IPS-18a (cell line): Measurements from ENCODE around the gene FAM13A.
A peak's percentile ranks its signal among the peaks of the same experiment; 100 is the strongest.

Experiments used
- H3K27ac ChIP-seq: one replicate; pipeline ENCODE4 v1.5.1; 2013; ENCODE audit warnings: low read length
- H3K27me3 ChIP-seq: one replicate; pipeline ENCODE4 v1.6.1; 2013; ENCODE audit warnings: mild to moderate bottlenecking, low read length; ENCODE audit not compliant: control insufficient read depth, insufficient read depth
- H3K36me3 ChIP-seq: one replicate; pipeline ENCODE4 v1.6.1; 2013; ENCODE audit warnings: low read depth, low read length; ENCODE audit not compliant: control insufficient read depth
- H3K4me1 ChIP-seq: one replicate; pipeline ENCODE4 v1.6.1; 2013; ENCODE audit warnings: low read depth, low read length; ENCODE audit not compliant: control insufficient read depth
- H3K4me3 ChIP-seq: one replicate; pipeline ENCODE4 v1.5.1; 2013; ENCODE audit warnings: low read length
- H3K9ac ChIP-seq: one replicate; pipeline ENCODE4 v1.6.1; 2013; ENCODE audit warnings: mild to moderate bottlenecking, low read length, moderate library complexity
- H3K9me3 ChIP-seq: one replicate; pipeline ENCODE4 v1.6.1; 2013; ENCODE audit warnings: low read depth, low read length; ENCODE audit not compliant: control insufficient read depth

FAM13A gene

DNA sequence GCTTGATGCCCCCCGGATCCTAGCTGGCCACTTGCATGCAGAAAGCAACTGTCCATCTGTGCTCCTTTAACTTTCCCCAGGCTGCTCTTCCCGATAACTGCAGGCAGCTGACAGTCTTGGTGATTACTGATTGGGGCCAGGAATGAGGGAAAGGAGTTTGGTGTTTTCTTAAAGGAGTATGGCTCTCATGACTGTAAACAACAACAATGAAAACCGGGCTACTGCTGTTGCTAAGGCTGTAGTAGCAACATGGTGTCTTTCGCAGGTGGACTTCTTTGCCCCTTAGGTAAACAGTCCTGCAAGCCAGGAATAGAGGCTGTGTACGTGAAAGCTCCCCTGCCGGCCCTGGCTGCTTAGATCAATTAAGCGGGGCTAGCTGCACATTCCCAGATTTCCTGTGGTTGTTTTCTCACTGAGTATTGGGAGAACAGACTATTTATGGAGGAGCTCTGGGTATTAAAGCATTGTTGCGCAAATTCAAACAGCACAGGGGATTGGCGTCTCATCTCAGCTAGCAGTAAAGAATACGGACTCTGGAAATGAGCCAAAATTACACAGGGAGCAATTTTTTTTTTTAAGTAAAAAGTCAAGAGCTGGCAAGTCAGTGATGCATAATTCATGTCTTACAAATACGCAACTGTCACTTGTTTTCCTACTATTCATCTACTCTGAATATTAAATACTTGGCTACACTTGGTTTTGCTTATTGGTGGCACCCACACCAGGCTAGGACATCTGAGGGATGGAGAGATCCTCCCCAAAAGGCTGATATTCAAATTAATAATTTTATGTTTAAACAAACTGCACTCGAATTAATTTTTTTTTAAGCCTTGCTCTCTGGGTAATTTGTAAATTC is 297.7 kb downstream of the FAM13A start:
- Histone ChIP-seq H3K9ac (no peak overlapping the region), H3K27ac (peak overlapping the region; percentile 6), H3K4me3 (no peak overlapping the region), H3K36me3 (no peaks in the 10 kb centered on the region), H3K27me3 (no peaks in the 10 kb centered on the region), H3K4me1 (peaks cover 26% of the 10 kb centered on the region), H3K9me3 (no peaks in the 10 kb centered on the region)

DNA sequence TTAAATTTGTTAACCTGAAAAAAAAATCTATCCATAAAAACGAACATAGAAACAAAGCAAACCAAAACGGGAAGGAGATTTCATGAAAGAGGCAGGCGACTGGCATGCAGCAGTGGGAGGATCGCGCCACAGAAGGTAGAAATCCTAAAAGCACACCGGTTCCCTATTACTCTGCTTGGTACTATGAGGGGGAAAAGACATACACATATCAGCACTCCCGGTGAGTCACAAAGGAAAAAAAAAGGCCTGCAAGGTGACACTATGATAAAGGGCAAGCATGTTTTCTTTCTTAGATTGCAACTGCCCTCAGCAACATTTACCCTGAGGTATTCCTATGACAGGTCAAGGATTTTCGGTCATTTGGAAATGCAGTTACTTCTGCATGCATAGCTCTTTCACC is 298.7 kb downstream of the FAM13A start:
- Histone ChIP-seq H3K4me3 (no peak overlapping the region), H3K9ac (no peak overlapping the region), H3K36me3 (peaks cover 3% of the 10 kb centered on the region), H3K27ac (no peak overlapping the region), H3K9me3 (no peaks in the 10 kb centered on the region), H3K27me3 (no peaks in the 10 kb centered on the region), H3K4me1 (peaks cover 26% of the 10 kb centered on the region)

DNA sequence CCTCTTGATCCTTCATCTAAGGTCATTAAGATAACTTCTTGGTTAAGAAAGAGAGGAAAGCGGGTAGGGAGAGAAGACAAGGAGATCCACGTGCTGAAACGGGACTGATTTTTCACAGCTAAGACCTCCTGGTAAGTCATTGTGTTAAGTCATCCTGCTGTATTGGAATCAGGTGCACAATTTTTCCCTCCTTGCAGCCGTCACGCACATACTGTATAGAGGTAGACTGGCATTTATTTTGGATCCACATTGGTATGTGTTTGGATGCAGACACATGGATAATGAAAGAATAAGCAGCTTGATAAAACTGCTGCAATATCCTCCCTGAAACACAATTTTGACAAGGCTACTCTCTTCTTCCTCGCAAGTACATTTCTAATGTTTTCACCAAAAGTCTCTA is 299.2 kb downstream of the FAM13A start:
- H3K9me3 ChIP-seq, result no peaks in the 10 kb centered on the region
- H3K27ac ChIP-seq, result no peak overlapping the region
- no peak overlapping the region for H3K9ac ChIP-seq
- peaks cover 26% of the 10 kb centered on the region for H3K4me1 ChIP-seq
- H3K36me3 ChIP-seq, result peaks cover 3% of the 10 kb centered on the region
- H3K27me3 ChIP-seq, result no peaks in the 10 kb centered on the region
- H3K4me3 ChIP-seq, result no peak overlapping the region

DNA sequence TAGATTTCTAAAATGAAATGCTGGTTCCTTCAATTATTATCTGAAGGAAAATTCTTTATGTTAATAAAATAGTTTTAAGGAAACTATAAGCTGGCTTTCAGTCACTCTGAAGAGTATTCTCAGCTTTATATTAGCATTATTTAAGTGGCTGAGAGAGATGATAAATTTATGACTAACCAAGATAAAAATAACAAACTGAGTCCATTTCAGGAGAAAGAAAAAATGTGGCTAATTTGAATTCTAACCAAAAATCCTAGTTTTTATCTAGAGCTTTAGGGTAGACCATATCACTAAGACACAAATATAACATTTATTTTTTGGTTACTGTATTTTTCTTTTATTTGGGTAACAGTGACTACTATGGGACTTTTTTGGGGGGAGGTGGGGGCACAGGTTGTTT is 299.9 kb downstream of the FAM13A start:
- Histone ChIP-seq H3K27me3 (no peaks in the 10 kb centered on the region), H3K9ac (no peak overlapping the region), H3K9me3 (no peaks in the 10 kb centered on the region), H3K36me3 (peaks cover 3% of the 10 kb centered on the region), H3K4me3 (no peak overlapping the region), H3K4me1 (peaks cover 26% of the 10 kb centered on the region), H3K27ac (no peak overlapping the region)

DNA sequence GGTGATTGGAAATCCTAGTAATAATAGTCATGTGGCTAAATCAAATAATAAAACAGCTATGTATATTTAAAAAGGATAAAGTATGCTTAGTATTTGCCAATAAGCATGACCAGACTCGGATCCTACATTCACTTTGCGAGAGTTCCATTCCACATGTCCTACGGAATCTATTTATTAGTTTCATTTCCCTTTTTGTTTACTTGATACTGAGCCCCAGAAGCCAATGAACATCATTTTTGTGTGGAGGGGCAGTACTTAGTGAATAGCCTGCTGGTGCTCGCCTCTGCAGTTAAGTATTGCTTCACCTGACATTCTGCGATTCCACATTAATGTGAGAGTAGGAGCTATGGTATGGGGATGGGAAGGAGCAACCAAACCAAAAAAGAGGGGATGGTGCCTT is 300.8 kb downstream of the FAM13A start:
- Histone ChIP-seq H3K27me3 (no peaks in the 10 kb centered on the region), H3K27ac (no peak overlapping the region), H3K36me3 (peaks cover 3% of the 10 kb centered on the region), H3K4me3 (no peak overlapping the region), H3K9me3 (no peaks in the 10 kb centered on the region), H3K9ac (no peak overlapping the region), H3K4me1 (peaks cover 24% of the 10 kb centered on the region)

DNA sequence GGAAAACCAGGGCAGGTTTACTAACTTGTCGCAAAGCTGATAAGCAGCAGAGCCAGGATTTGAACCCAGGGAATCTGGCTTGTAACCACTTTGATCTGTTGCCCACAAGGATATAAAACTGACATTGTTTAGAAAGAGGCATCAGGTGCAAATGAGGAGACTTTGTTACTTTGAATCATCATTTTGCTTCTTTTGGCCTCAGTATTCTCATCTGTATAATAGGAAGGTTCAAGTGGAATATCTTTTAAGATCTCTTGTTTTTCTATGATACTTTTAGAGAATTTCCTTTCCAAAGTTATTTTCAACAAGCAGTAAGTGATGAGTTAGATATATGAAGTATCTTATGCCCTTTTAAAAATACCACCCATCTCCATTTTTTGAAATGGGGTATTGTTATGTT is 301.5 kb downstream of the FAM13A start:
- Histone ChIP-seq H3K9me3 (no peaks in the 10 kb centered on the region), H3K27me3 (no peaks in the 10 kb centered on the region), H3K4me3 (no peak overlapping the region), H3K27ac (no peak overlapping the region), H3K9ac (no peak overlapping the region), H3K4me1 (peaks cover 20% of the 10 kb centered on the region), H3K36me3 (peaks cover 3% of the 10 kb centered on the region)

- H3K4me3 ChIP-seq, result no peak overlapping the region
- peaks cover 7% of the 10 kb centered on the region for H3K36me3 ChIP-seq
- H3K4me1 ChIP-seq, result peaks cover 19% of the 10 kb centered on the region
- no peaks in the 10 kb centered on the region for H3K27me3 ChIP-seq
- no peak overlapping the region for H3K27ac ChIP-seq
- H3K9me3 ChIP-seq, result no peaks in the 10 kb centered on the region
- H3K9ac ChIP-seq, result no peak overlapping the region
Observed at GRCh38 chr4:88754796-88755195, 302.2 kb downstream of the FAM13A start.

DNA sequence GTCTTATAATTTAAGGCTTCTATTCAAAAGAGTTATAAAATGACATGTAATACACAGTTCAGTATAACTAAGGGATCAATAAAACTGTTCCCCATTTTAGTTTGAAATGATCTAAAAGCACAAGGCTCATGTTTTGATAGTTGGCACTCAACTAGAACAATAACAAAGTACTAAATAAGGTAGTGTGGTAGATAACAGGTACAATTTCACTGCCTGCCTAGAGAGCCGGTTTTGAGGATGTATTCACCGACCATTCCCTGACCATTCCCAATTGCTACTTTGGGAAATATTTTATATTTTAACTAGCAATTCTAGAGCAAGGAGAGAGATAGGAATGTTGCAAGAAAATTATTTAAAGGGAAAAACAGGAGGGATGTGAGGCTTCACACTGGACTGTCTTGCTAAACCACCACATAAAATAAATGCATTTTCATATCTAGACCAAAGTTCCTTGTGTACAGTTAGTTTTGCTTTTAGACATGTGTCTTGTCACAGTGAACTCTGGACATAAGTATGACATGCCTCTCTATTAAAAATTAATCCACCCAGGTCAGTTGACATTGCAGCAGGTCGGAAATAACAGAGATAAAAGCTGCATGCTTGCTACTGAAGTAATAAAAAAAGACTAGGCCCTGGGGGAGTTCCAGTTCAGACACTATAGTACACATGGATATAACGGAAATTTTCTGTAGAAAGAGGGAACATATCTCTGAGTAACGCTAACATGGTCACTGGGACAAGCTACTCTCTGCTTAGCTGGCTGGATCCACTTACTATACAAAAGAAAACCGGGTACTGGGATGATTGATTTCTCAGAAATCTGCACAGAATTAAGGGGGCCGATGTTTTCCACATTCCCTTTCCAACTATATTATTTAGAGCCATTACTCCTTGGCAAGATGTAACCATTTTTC is 303.1 kb downstream of the FAM13A start:
- Histone ChIP-seq H3K4me3 (no peak overlapping the region), H3K27ac (no peak overlapping the region), H3K9ac (no peak overlapping the region), H3K9me3 (no peaks in the 10 kb centered on the region), H3K4me1 (peaks cover 11% of the 10 kb centered on the region), H3K36me3 (peaks cover 14% of the 10 kb centered on the region), H3K27me3 (no peaks in the 10 kb centered on the region)

GRCh38 chr4:88752754-88753153 is 304.2 kb downstream of the FAM13A start:
- Histone ChIP-seq H3K9me3 (no peaks in the 10 kb centered on the region), H3K4me3 (no peak overlapping the region), H3K9ac (no peak overlapping the region), H3K27ac (no peak overlapping the region), H3K27me3 (no peaks in the 10 kb centered on the region), H3K36me3 (peaks cover 22% of the 10 kb centered on the region), H3K4me1 (peaks cover 1% of the 10 kb centered on the region)

DNA sequence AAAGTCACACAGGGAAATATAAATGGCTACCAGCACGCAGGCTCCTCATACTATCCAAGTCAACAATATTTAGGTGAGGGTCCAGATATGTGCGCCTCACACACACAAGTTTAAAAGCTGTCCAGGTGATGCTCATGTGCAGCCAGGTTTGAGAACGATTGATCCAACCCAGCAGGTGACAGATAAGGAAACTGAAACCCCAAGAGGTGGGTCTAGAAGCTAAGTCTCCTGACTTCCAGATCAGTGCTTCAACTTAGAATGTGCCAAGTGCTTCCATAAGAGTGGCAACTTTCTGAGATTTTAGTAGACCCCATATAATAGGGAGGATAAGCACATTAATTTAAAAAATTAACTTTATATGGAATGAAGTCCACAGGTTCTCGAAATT is 304.9 kb downstream of the FAM13A start:
- no peak overlapping the region for H3K4me3 ChIP-seq
- H3K9ac ChIP-seq, result no peak overlapping the region
- peaks cover 25% of the 10 kb centered on the region for H3K36me3 ChIP-seq
- H3K27ac ChIP-seq, result no peak overlapping the region
- no peaks in the 10 kb centered on the region for H3K27me3 ChIP-seq
- H3K9me3 ChIP-seq, result no peaks in the 10 kb centered on the region
- H3K4me1 ChIP-seq, result no peaks in the 10 kb centered on the region

GRCh38 chr4:88751258-88752075 is 305.5 kb downstream of the FAM13A start:
- no peak overlapping the region for H3K27ac ChIP-seq
- H3K4me1 ChIP-seq, result no peaks in the 10 kb centered on the region
- no peaks in the 10 kb centered on the region for H3K9me3 ChIP-seq
- no peak overlapping the region for H3K9ac ChIP-seq
- no peak overlapping the region for H3K4me3 ChIP-seq
- H3K27me3 ChIP-seq, result no peaks in the 10 kb centered on the region
- H3K36me3 ChIP-seq, result peaks cover 30% of the 10 kb centered on the region
